Keratinocyte (primary cell): ENCODE data around the gene CNTROB.

Experiments
- CTCF ChIP-seq, 3 experiments: IDR thresholded peaks in 1 of 3; conservative IDR thresholded peaks in 1 of 3; optimal IDR thresholded peaks in 1 of 3; 2 replicates in 2 of 3; 3 replicates in 1 of 3; pipeline versions ENCODE3 to v1.5.1; 2011; ENCODE audit warnings: low read length in 3 of 3, mild to moderate bottlenecking in 3 of 3, moderate library complexity in 2 of 3, control low read depth in 1 of 3, inconsistent platforms in 1 of 3; ENCODE audit not compliant: insufficient read depth in 2 of 3; ENCODE audit errors: extremely low read depth in 1 of 3
- EZH2 ChIP-seq: IDR thresholded peaks from one replicate; pipeline ENCODE4 v1.6.1; 2012; ENCODE audit warnings: inconsistent platforms, mild to moderate bottlenecking, low read length, moderate library complexity

DNA sequence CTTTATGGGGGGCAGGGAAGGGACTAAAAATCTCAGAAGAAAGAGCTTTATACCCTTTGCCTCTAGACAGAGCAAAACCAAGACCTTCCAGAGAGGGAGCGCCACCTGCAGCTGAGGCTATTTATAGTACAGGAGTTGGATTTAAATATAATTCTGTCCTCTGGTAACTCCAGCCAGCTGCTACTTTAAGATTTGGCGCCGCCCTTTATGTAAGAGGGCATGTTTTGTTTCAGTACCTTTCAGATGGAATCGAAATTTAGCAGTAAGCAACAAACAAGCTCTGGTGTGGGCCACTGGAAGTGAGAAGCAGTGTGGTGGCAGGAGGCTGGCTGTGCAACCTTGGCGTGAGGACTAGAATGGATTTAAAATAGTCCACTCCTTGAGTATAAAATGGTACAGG, 65.2 kb downstream of the CNTROB start:
- TF ChIP-seq CTCF (optimal IDR thresholded peaks at IDR 0.05 in 1 of 3, IDR thresholded peaks at IDR 0.05 in 1 of 3, conservative IDR thresholded peaks at IDR 0.05 in 1 of 3; ENCODE audit: extremely low read depth in 1 of 3, insufficient read depth in 2 of 3, low read length in 3 of 3) (peak; percentile 54 to 59 (median 56)), EZH2 (no peak)
